GM21381 (cell line): ENCODE data around the gene GRN.
"Not testable (repeated sequence)": the region's sequence is repeated elsewhere in the genome, so short reads cannot be mapped to it uniquely, and the experiment has no call there.

Experiments used
- ATAC-seq: cut with Tn5 transposase; IDR thresholded peaks from one replicate; pipeline ENCODE4 v1.9.1; 2021; ENCODE audit warnings: mild to moderate bottlenecking, moderate library complexity; ENCODE audit not compliant: unreplicated experiment

Gene GRN

DNA sequence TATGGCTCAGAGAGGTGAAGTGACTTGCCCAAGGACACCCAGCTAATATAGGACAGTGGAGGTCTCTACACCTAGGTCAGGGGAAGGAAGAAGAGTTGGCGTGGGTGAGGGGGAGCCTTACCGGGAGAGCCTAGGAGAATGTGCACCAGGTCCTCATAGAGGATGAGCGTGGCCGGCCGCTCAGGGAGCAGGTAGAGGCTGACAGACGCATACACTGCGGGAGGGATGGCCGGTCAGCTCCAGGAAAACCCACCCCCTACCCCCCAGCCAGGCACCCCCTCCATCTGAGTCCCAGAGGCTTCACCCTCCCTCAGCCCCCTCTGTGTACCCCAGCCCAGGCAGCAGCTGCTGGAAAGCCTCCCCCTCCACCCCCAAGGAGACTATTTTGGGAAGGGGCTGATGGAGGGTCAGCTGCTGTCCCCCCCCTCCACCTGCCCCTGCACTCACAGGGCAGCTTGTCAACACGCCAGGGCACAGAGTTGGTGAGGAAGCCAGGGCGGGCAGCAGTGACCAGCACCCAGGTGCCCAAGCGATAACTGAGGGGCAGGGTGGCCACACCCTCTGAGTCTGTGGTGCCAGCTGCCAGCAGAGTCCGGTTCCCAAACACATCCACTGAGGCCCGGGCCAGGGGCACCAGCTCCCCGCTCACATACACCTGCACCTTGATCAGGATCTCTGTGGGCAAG lies 14.5 kb downstream of the GRN start:
- ATAC-seq: no peak

DNA sequence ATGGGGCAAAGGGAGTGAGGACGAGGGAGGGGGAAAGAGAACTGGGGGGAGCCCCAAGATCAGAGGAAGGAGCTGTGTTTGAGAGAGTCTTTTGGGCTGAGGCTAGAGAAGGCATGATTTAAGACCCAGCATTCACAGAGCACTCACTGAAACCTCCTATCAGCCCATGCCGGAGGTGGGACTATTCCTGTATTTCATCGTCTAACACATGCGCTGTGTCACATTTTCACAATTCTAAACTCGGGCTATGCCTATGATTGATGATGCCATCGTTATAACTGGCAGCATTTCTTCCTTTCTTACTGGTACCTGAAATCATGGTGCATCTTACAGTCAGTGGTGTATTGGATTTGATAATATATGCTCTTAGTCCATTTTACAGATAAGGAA lies 15.0 kb downstream of the GRN start:
- no peak for ATAC-seq

DNA sequence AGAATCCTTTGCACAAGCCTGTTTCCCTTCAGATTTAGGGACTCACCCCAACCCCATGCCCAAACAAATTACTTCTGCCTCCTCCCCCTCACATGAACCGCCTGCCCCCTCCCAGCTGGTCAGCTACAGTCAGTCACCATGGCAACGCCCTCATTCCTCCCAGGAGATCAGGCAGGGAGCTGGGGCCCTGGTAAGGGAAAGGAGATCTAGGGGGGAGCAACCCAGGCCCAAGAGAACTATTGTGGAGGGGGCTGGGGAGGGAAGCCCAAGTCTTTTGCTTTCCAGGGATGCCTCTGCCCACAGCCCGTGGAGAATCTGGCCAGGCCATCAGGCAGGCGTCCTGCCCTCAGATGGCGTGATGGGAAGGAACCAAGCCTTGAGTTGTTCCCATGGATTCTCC lies 15.7 kb downstream of the GRN start:
- no peak for ATAC-seq

DNA sequence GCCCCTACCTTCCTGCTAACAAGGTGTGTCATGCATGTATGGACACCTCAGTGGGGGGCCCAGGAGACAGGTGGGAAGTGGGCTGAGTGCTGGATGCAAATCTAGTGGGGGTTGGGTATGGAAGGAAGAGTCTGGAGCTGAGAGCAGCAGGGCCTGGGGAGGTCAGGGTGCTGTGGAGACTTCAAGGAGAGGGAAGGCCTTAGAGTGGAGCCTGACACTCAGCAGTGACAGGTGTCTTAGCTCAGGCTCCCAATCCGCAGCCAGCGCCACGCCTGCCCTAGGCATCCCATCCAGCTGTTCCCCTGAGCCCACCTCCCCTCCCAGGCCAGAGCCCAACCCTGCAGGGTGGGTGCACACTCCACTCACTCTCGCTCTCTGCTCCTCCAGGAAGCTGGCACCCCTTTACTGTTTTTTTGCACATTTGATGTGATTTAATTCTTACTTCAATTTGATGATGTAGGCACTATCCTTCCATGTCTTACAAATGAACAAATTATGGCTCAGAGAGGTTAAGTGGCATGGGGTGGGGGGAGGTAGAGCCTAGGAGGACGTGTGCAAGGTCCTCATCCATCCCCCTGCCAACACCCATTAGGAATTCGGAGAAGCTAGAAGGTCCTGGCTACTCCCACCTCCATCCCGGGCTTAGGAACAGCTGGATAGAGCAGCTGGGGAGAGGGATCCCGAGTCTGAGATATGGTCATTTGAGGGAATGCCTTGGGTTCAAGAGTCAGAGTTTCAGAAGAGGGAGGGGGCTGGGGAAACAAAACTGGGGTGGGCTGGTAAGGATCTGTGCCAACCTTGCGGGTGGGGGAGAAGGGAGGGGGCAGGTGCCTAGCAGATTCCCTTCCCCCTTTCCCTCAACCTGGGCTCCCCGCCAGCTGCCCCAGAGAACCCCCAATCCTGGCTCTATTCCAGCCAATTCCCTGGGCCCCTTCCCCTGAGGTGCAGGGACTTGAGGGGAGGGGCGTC lies 16.5 kb downstream of the GRN start:
- no peak for ATAC-seq

DNA sequence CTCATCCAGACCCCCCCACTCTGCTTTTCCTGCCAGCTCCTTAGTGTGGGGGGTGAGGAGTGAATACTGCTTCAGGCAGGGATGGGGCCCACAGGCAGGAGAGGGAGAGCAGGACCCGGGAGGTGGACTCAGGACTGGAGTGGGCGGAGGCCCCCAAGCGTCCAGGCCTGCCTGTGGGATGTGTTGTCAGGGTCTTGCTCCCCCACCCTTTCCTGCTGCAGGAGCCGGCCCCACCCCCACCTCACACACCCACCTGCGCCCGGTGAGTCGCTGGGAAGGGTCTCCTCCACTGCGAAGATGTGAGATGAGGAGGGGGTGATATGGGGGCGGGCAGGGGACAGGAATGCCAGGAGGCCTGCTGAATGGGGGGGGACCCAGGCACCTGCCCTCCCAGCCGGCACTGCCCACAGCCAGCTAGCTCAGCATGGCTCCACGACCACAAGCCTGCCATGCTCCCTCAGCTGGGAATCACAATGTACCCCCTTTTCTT lies 17.4 kb downstream of the GRN start:
- no peak for ATAC-seq

DNA sequence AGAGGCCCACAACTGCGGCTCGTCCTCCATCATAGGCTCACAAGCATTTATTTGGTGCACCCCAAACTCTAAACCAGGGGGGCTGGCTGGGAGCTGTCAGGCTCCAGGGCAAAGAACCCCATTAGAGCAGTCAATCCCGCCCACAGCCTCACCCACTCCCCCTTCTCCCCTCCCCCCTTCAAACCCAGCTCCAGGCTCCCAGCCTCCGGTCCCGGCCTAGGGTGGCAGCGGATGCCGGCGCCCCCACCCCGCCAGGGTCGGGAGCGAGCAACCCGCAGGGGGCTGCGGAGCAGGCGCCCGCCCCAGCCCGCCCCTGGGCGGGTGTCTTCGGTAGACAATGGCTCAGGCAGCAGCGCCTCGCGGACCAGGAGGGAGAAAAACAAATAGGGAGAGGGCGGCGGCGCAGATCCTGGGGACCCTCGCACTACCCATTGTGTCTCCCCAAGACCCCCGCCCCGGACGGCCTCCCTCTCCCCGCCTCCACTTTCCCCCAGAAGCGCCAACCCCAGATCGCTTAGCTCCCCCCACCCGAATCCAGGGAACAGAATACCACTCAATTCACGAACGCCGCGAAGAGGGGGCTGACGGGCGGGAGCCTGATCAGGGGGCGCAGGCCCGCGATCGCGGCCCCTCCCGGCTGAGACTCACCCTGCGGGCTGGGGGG lies 18.0 kb downstream of the GRN start:
- ATAC-seq: no peak

DNA sequence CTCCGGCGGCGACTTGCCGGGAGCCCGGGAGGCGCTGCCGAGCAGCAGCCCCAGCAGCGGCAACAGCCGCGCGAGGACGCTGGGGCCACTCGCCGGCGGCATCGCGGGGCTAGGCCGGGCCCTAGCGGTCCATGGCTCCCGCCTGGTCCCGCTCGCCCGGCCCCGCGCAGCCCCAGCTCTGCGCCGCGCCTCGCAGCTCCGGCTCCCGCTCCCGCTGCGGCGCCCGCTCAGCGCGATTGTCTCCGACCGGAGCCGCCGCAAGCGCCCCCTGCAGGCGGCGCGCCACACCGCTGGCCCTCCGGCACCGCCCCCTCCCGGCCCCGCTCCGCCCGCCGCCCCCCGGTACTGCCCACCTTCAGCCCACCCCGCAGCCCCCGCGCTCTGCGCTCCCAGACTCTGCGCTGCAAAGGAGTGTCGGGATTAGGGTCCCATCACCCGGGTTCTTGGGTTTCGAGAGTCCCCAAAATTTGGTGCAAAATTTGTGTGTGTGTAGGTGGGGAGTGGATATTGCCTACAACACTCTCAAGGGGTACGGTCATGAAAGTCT lies 18.6 kb downstream of the GRN start, which contains the start of gene FAM171A2:
Gene FAM171A2, minus strand, starts transcription at position 241 of the 547 bp plus-strand sequence. Its CDS starts 139 bp downstream, at position 102.
- ATAC-seq: no peak

DNA sequence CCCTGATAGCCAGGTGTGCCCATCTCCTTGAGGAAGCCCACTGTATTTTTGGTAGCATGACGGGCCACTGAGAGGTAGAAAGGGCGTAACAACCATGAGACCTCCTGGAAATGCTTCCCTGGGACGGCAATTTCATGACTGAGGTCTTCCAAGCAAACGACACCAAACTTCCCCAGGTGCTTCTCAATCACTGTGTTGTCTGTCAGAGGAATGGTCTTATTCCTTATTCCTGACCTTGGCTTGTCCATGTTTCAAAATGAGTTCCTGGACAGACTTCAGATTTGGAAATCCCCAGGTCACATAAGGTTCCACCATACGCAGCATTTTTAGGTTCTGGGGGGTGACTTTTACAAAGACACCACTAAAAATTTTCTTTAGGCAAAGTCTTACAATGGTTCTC lies 19.9 kb downstream of the GRN start:
- not testable (repeated sequence) for ATAC-seq

DNA sequence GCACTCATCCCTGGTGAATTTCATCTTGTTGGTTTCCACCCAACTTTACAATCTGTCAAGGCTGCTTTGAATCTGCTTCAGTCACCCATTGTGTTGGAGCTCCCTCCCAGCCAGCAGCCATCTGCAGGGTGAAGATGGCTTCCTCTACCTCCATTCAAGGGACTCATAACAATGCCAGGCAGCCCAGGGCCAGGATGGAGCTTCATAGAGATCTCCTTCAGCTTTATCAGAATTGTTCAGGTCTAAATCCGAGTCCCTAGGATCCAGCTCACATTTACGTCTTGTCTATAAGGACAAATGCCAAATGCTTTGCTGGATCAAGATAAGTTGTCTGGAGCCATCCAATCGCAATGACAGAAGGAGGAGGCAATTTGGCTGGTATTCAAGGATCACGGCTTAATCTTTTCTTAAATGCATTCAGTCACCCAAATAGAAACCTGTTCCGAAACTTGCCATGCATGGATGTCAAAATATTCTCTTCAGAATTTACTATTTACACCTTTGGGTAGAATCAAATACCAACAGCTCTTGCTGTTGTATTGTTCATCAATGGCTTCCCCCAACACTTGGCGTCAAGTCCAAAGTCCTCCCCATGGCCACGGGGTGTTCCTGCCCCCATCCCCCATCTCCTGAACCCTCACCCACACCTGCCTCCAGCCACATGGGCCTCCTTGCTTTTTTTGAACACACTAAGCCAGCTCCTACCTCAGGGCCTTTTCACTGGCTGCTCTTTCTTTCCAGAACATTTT lies 22.3 kb downstream of the GRN start:
- no peak for ATAC-seq

DNA sequence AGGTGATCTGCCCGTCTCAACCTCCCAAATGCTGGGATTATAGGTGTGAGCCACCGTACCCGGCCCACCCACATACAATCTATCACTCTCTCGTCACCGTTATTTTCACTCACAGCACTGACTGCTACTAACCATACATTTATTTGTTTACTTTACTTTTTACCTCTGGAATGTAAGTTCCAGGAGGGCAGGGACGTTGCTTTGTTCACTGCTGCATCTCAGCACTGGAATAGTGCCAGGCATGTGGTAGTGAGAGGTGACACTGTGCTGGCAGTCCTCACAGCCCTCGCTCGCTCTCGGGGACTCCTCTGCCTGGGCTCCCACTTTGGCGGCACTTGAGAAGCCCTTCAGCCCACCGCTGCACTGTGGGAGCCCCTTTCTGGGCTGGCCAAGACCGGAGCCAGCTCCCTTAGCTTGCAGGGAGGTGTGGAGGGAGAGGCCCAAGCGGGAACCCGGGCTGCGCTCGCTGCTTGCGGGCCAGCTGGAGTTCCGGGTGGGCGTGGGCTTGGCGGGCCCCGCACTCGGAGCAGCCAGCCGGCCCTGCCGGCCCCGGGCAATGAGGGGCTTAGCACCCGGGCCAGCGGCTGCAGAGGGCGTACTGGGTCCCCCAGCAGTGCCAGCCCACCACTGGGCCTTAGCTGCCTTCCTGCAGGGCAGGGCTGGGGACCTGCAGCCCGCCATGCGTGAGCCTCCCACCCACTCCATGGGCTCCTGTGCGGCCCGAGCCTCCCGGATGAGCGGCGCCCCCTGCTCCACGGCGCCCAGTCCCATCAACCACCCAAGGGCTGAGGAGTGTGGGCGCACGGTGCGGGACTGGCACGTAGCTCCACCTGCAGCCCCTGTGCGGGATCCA lies 23.5 kb downstream of the GRN start:
- not testable (repeated sequence) for ATAC-seq

DNA sequence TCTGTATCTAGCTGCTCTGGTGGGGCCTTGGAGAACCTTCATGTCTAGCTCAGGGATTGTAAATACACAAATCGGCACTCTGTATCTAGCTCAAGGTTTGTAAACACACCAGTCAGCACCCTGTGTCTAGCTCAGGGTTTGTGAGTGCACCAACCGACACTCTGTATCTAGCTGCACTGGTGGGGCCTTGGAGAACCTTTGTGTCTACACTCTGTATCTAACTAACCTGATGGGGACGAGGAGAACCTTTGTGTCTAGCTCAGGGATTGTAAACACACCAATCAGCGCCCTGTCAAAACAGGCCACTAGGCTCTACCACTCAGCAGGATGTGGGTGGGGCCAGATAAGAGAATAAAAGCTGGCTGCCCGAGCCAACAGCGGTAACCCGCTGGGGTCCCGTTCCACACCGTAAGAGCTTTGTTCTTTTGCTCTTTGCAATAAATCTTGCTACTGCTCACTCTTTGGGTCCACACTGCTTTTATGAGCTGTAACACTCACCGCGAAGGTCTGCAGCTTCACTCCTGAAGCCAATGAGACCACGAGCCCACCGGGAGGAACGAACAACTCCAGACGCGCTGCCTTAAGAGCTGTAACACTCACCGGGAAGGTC lies 24.4 kb downstream of the GRN start:
- ATAC-seq: not testable (repeated sequence)

DNA sequence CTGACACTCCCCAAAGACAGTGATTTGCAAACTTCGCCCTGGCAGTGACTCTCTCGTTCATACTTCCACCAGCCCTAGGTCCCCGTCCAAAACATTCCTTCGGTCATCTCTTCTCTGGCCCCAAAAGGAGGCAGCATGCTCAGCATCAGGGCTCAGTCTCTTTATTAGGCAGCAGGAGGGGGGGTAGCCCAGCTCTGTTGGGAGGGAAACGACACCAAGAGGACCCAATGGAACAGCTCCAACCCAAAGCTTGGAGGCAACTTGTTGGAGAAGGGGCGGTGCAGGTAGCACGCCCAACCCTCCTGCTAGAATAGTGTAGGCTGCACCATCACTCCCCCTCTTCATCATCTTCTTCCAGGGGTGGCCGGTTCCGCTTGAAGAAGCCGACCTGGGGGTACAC lies 26.9 kb downstream of the GRN start:
- no peak for ATAC-seq

DNA sequence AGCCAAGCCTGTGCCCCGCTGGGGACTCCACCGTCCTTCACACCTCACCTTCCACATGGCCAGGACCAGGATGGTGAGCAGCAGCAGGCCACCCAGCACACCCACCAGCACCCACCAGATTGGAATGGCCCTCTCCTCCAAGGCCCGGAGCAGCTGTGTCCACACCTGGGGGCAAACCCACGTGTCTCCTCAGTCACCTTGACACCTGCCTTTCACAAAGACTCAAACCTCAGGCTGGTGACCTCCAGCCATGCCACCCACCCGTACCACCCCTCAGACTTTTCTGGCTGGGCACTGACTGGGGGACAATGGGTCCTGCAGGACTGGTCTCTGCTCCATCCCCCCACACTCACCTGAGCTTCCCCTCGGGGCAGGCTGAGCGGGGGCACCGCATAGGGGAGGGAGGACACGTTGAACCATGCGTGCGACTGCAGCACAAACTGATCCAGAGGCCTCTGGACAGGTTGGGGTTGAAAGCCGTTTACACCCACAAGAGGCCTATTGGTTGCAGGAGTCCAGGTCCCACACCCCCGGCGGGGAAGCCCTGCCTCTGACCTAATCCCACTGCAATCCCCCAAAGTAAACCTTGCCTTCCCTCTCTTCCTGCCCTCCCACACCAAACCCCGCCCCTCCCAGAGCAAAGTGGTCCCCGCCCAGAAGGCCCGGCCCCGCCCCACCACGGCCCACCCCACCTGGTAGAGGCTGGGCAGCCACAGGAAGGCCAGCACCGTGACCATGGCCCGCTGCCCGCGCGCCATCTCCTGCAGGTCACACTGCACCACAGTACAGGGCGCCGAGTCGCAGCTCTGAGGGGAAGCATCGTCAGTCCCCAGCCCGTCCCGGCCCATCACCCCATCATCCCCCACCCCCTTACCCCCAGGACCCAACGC lies 29.4 kb downstream of the GRN start:
- no peak for ATAC-seq

DNA sequence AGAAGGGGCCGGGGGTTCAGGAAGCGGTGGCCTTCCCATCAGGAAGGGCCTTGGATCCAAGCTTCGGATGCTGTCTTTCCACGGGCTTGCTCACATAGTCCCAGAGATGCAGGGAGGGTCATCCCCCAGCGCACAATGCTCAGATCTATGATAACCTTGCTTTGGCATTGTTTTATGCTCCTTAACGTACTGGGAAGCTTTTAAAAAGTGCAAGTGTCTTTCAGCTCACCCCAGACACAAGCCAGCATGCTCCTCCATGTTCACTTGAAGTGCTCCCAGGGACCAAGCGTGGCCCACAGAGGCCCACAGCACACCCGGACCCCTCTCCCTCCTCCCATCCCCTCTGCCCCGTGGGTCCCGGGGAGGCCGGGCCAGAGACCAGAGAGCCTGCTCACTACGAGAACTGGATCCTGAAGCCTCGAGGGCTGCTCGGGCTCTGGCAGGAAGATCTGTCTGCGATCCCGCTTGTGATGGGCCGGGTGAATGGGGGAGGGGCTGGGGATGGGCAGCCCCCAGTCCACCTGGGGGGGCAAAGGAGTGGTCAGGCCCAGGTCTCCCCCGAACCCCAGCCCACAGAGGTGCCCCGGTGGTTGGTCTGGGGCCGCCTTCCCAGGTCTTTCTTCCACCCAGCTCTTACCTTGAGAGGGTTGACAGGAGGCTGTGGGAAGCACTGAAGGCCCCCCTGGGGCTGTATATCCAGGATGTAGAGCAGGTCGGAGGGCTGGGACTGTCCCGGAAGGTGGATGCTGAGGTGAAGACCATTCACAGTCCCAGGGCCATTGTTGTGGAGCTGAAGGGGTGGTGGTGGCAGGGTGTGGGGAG lies 30.3 kb downstream of the GRN start:
- no peak for ATAC-seq

DNA sequence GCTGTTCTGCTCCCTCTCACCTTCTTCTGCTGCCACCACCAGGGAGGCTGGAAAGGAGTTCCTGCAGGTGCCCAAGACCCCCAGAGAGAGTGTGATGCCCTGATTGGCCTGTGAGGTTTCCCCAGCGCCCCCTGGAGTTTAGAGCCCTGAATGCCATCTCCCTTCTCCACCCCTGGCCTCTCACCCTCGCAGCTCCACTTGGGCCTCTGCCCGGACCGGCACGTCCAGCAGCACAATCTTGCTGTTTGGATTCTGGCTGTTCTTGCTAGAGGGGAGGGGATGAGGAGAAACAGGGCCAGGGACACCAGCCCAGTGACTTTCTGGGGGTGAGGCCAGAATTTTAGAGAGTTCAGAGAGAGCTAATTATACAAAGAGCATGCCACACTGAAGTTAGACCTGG lies 31.0 kb downstream of the GRN start:
- ATAC-seq: no peak

DNA sequence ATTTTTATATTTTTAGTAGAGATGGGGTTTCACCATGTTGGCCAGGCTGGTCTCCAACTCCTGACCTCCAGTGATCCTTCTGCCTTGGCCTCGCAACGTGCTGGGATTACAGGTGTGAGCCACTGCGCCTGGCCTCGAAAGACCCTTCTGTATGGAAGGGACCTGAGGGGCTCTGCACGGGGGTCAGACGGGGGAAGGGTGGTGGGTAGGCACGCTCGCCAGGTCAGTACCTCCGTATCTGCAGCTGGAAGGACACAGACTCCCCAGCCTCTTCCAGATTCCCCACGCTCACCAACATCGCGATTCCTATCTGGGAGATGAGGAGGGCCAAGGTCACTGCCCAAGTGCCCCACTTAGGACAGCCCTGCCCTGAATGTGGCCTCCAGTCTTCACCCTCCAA lies 31.7 kb downstream of the GRN start:
- no peak for ATAC-seq

DNA sequence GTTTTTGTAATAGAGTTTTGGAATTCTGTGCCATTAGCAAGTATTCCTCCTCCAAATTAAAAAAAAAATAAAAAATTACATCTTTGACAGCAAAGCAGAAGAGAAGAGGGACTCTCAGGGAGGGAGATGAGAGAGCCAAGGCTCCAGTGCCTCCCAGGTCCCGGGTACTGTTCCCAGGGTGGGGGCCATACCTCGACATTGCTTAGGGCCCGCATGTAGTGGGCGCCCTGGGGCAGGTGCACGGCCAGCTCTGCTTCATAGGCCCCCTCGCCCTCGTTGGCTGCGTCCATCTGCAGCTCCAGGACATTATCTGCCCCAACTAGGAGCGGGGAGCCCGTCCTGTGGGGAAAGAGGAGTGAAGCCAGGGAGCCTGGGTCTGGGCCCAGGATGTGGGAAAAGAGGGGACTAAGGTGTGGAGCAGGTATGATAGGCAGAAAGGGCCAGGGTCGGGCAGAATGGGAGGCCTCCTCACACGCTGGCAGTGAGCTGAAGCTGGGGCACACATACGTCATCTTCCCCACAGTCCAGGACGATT lies 33.1 kb downstream of the GRN start:
- no peak for ATAC-seq
